ENCODE data around the gene ZNF415.
"Not testable (repeated sequence)": the region's sequence is repeated elsewhere in the genome, so short reads cannot be mapped to it uniquely, and the experiment has no call there.

ZNF415 gene

DNA sequence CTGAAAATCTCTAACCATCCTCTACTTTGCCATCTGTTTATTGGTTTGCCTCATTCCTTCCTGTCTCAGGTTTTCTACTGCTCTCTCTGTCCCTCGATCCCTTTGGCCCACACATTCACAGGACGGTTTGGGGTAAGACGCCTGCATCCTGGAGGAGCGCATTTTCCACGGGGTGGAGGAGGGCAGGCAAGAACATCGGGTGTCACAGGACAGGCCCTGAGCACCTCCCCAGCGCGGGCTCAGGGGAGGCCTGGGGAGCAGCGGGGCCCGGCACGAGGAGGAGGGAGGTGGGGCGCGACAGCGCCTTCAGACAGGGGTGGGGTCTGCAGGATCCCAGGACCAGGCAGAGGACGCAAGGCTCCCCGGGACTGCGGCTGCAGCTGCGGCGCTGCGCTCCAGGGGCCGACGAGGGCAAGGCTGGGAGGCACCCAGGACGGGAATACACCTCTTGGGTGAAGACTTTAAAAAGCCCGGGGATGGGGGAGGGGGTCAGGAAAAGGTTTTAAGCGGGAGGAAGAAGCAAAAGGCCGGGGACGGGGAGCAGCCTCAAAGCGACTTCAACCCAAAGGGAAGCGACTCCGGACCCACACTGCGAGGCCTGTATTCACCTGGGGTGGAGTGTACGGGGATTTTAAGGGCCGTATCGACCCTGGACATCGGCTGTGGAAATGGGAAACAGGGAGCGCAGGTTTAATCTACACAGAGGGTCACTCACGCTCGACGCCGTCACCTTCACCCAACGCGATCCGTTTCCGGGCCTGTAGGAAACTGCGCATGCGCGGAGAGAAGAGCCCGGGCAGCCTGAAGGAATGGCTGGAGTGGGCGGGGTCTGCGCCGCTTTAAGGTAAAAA lies at the start of gene ZNF415:
TSS of gene ZNF415 (minus strand) at position 770 of the 851 bp plus-strand sequence. CDS start 10,234 bp downstream, outside the sequence.
- in situ Hi-C loops (cut with MboI; ENCODE audit: low sequenced_read_pairs) = no loop called here

GRCh38 chr19:53182202-53182601 lies 49.5 kb upstream of the ZNF415 start:
- in situ Hi-C loops (cut with MboI; ENCODE audit: low sequenced_read_pairs) = no loop called here

GRCh38 chr19:53177986-53178385 lies 45.3 kb upstream of the ZNF415 start:
- in situ Hi-C loops (cut with MboI; ENCODE audit: low sequenced_read_pairs) = no loop called here

- in situ Hi-C loops (cut with MboI; ENCODE audit: low sequenced_read_pairs) = no loop called here
Observed at GRCh38 chr19:53172889-53173288, 40.2 kb upstream of the ZNF415 start.

GRCh38 chr19:53165691-53166091 lies 33.0 kb upstream of the ZNF415 start:
- in situ Hi-C loops (cut with MboI; ENCODE audit: low sequenced_read_pairs) = no loop called here

DNA sequence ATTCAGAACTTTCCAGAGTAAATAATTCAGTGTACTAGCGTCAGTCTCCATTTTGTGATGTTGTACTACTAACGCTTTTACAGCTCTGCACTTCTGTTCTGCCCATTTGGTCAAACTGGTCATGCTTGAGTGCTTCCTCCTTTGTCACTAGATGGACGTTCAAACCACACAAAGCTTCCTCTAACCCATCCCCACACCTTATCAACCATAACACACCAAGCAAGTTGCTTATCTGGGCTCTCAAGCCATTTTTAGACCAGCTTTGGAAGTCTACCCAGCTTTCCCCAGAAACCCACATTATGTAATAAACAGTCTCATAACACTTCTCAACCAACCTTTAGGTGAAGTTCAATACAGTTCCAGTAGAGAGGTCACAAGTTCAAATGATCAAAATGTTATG lies 28.4 kb upstream of the ZNF415 start:
- in situ Hi-C loops (cut with MboI; ENCODE audit: low sequenced_read_pairs) = no loop called here

DNA sequence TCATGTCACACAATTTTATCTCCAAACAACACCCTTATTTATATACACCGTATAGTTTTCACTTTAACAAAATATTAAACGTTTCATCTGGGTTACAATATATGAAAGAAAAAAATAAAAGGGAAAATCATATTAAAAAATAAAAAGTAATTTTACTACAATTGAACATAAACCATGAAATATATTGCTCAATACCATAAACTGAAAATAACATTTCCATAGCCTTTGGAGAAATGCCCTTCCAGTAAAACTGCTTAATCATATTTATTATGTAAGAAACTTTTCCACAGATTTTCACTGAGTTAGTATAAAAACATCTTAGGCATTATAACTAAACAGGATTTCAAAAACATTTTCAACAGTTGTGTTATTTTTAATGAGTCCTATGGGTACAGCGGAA lies 27.6 kb upstream of the ZNF415 start:
- in situ Hi-C loops (cut with MboI; ENCODE audit: low sequenced_read_pairs) = no loop called here

DNA sequence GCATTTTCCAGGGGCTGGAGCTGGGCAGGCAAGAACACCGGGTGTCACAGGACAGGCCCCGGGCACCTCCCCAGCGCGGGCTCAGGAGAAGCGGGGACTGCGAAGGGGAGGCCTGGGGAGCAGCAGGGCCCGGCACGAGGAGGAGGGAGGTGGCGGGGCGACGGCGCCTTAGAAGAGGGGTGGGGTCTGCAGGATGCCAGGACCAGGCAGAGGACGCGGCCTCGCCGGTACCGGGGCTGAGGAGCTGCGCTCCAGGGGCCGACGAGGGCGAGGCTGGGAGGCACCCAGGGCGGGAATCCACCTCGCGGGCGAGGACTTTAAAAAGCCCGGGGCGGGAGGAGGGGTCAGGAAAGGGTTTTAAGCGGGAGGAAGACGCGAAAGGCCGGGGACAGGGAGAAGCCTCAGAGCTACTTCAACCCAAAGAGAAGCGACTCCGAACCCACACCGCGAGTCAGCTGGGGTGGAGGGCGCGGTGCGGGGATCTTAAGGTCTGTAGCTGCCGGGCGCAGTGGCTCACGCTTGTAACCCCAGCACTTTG lies 25.5 kb upstream of the ZNF415 start:
- in situ Hi-C loops (cut with MboI; ENCODE audit: low sequenced_read_pairs) = no loop called here

- in situ Hi-C loops (cut with MboI; ENCODE audit: low sequenced_read_pairs) = no loop called here
Observed at GRCh38 chr19:53157626-53158025, 24.9 kb upstream of the ZNF415 start.

DNA sequence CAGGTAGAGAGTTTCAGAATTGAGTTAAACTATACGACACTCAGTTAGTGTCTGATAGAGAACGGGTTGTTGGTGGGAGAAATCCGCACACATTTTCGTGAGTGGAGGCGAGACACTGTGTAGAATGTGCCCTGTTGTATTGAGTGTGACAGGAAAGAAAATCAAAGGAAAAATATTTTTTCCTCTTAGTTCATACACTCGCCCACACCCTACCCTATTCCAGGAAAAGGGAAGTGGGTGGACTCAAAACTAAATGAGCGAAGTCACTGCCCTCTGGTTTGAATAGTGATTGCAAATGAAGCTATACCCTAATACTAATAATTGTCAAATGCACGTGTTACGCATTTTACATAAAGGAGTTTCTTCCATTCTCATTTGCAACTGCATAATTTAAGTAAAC lies 24.1 kb upstream of the ZNF415 start:
- in situ Hi-C loops (cut with MboI; ENCODE audit: low sequenced_read_pairs) = no loop called here

DNA sequence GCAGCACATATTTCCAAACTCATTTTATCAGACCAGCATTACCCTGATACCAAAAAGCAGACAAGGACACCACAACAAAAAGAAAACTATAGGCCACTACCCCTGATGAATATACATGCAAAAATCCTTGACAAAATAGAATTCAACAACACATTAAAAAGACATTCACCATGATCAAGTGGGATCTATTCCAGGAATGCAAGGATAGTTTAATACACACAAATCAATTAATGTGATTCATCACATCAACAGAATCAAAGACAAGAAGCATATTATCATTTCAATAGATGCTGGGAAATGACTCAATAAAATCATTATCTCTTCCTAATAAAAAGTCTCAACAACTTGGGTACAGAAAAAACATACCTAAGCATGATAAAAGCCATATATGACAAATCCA lies 14.9 kb upstream of the ZNF415 start:
- in situ Hi-C loops (cut with MboI; ENCODE audit: low sequenced_read_pairs) = no loop called here

- in situ Hi-C loops (cut with MboI; ENCODE audit: low sequenced_read_pairs) = no loop called here
Observed at GRCh38 chr19:53140351-53140750, 7.6 kb upstream of the ZNF415 start.

- in situ Hi-C loops (cut with MboI; ENCODE audit: low sequenced_read_pairs) = no loop called here
Observed at GRCh38 chr19:53136432-53136831, 3.7 kb upstream of the ZNF415 start.

- in situ Hi-C loops (cut with MboI; ENCODE audit: low sequenced_read_pairs) = no loop called here
Observed at GRCh38 chr19:53131727-53132126, 983 bp downstream of the ZNF415 start.

GRCh38 chr19:53131085-53131590 lies 1.6 kb downstream of the ZNF415 start:
- in situ Hi-C loops (cut with MboI; ENCODE audit: low sequenced_read_pairs) = no loop called here

DNA sequence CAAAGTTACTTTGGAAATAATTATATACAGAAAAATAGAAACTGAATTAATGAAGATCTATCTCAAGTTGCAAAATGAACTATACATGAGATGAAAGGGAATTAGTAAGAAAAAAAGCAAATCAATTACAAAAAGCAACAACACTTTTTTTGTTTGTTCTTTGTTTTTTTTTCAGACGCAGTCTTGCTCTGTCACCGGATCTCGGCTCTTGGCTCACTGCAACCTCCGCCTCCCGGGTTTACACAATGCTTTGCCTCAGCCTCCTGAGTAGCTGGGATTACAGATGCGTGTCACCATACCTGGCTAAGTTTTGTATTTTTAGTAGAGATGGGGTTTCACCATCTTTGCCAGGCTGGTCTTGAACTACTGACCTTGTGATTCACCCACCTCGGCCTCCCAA lies 2.2 kb downstream of the ZNF415 start:
- in situ Hi-C loops (cut with MboI; ENCODE audit: low sequenced_read_pairs) = no loop called here

DNA sequence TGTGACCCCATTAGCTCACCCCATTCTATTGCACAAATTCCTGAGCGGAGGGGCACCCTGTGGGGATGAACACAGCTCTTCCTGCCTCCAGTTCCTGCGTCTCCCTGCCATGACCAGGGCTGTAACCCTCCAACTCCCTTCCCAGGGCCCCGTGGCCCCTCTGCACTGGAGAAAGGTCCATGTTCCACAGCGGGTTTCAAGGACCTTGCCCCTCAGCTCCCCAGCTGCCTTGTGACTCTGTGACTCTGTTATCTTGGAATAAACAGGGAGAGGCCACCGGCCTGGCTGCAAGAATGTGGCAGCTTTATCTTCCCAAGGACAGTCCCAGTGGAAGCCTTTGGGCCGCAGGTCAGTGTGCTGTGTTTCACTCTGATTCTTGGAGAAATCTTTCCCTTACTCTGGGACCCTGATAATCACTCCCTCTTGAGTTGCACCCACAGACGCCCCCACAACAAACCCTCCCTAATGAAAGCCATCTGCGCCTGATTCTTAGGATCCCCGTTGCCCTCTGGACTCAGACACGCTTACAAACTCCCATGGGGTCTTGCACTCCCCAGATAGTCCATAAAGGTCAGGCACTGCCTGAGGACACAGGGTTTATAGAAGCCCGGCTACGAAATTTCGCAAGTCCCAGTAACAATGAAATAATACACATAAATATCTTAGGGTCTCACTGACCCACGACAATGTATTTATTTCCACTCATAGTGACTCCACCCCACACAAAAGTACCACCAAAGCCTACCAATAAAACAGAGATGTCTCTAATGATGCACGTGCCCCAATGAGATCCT lies 5.8 kb downstream of the ZNF415 start:
- in situ Hi-C loops (cut with MboI; ENCODE audit: low sequenced_read_pairs) = not testable (repeated sequence)

DNA sequence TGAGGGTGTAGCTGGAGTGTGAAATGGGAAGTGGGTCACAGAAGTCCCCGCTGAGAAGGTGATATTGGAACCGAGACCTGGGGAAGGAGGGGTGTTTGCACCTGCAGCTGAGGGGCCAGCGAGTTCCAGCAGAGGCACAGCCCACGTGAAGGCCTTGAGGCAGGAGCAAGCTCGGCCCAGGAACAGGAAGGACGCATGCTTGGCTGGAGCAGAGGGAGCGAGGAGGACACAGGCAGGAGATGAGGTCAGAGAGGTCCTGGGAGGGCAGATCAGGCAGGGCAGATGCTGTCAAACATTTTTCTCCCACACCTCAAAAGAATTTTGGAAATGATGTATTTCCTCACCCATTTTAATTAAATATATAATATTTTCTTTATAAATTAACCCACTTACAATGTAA lies 9.3 kb downstream of the ZNF415 start:
- in situ Hi-C loops (cut with MboI; ENCODE audit: low sequenced_read_pairs) = no loop called here

GRCh38 chr19:53112286-53112685 lies 20.4 kb downstream of the ZNF415 start:
- in situ Hi-C loops (cut with MboI; ENCODE audit: low sequenced_read_pairs) = no loop called here

DNA sequence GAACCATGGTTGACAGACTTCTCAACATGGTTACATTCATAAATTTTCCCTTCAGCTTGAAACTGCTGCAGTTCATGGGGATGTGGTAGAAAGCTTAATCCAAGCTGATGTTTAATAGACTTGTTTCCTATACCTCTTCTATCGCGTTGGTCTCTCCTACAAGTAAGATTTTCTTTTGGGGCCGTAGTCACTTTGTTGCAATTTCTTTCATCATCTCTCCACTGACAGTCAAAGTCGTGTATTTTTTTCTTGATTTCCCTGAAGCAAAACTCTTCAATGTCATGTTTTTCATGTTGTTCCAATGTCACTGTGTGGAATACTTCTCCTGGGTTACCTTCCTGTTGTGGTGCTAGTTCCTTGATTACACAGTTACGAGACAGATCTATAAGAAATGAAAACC lies 23.2 kb downstream of the ZNF415 start:
- in situ Hi-C loops (cut with MboI; ENCODE audit: low sequenced_read_pairs) = no loop called here

Data from HL-60/S4 (cell line).